ENCODE data around the gene STK11. TPM values are rescaled to one million over a fixed set of nuclear protein-coding genes. Genes with fewer than 3 reads are reported as not detected.

STK11 gene
- total RNA-seq, 4 donors from 2014 or later: 91.5 to 194 (median 149) TPM

DNA sequence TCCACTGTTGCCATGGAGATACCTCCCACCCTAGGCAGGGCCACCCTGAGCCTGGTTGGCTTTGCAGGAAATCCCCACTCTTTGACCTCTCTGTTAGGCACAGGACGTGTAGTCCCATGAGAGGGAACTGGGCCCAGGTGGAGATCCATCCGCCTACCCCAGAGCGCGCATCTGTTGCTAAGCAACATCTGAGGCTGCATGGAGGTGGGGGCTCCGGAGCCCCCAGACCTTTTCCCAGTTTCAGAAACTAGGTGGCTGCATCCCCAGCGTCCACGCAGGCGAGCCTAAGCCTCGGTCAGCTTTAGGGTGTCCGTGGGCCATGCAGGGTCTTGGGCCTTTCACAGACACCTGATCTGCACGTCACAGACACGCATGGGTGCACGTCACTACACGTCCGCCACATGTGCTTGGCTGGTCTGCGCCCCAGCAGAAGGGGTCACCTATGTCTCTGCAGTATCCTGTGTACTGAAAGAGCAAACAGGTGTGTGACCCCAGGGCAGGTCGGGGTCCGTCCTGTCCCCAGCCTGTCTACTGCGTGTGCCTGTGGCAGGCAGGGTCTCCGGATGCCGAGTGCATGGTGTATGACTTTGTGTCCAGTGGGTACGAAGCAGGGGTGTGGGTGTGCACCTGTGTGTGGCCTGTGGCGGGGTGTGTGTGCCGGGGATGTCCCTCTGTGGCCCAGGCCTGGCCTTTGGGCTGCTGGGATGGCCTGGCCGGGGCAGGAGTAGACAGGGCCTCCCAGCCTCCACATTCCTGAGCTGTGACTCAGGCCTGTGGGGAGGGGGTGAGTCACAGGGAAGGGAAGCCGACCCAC lies 59.4 kb downstream of the STK11 start:
- H3K27me3 ChIP-seq: no peaks in the 10 kb centered on the region
- H3K27ac ChIP-seq: peak overlapping the region; percentile 92 to 99 (median 98)
- in situ Hi-C loops (cut with MboI; ENCODE audit: low sequenced_read_pairs in 4 of 4) (no loop called here), intact Hi-C loops (cut with DNase I; ENCODE audit: low total_unique reads) (no loop called here)
- DNase-seq (peak in 1 of 2 donors; percentile 77), ATAC-seq (no peak)
- H3K9me3 ChIP-seq: no peaks in the 10 kb centered on the region
- no peaks in the 10 kb centered on the region for H3K36me3 ChIP-seq
- H3K4me1 ChIP-seq: peaks cover 53 to 56% of the 10 kb centered on the region in 2 donors
- TF ChIP-seq, protein P1, sequence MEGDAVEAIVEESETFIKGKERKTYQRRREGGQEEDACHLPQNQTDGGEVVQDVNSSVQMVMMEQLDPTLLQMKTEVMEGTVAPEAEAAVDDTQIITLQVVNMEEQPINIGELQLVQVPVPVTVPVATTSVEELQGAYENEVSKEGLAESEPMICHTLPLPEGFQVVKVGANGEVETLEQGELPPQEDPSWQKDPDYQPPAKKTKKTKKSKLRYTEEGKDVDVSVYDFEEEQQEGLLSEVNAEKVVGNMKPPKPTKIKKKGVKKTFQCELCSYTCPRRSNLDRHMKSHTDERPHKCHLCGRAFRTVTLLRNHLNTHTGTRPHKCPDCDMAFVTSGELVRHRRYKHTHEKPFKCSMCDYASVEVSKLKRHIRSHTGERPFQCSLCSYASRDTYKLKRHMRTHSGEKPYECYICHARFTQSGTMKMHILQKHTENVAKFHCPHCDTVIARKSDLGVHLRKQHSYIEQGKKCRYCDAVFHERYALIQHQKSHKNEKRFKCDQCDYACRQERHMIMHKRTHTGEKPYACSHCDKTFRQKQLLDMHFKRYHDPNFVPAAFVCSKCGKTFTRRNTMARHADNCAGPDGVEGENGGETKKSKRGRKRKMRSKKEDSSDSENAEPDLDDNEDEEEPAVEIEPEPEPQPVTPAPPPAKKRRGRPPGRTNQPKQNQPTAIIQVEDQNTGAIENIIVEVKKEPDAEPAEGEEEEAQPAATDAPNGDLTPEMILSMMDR (IDR thresholded peaks at IDR 0.05 in 4 of 5, conservative IDR thresholded peaks at IDR 0.05 in 1 of 5): no peak
- TF ChIP-seq POLR2A (IDR thresholded peaks at IDR 0.05): no peak
- H3K4me3 ChIP-seq: no peak overlapping the region

DNA sequence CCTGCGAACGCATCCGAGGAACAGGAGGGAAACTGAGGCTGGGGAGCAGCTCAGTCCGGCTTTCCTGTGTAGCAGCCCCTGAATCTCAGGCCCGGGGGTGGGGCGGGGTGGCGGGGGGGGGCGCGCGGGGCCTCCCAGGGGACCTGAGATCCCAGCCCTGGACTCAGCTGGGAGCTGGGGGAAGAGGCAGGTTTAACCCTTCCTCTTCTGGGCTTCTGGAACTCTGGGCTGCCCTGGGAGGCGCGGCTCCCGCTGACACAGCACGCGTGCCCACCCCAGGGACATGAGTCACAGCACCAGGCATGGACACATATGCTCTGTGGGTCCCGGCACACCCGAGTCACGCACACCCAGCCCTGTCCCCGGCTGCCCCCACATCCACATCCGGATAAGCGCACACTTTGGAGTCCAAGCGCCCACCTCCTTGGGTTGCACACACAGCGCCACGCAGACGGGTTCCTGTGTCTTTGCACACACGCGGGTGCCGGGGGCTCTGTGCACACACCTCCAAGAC lies 60.1 kb downstream of the STK11 start:
- H3K4me1 ChIP-seq: peaks cover 50 to 56% of the 10 kb centered on the region in 2 donors
- no peaks in the 10 kb centered on the region for H3K27me3 ChIP-seq
- no peaks in the 10 kb centered on the region for H3K36me3 ChIP-seq
- peak overlapping the region; percentile 37 to 86 (median 60) for H3K4me3 ChIP-seq
- intact Hi-C loops (cut with DNase I; ENCODE audit: low total_unique reads) (loop anchor here (1.0 to 2.0 kb wide), 2 partner anchors 12 to 51 kb away; no protein-coding TSS in a partner anchor), in situ Hi-C loops (cut with MboI; ENCODE audit: low sequenced_read_pairs in 4 of 4) (no loop called here)
- TF ChIP-seq POLR2A (IDR thresholded peaks at IDR 0.05): no peak
- TF ChIP-seq, protein P1 (IDR thresholded peaks at IDR 0.05 in 4 of 5, conservative IDR thresholded peaks at IDR 0.05 in 1 of 5): no peak
- DNase-seq (peak in 1 of 2 donors; percentile 81), ATAC-seq (no peak)
- H3K9me3 ChIP-seq: no peaks in the 10 kb centered on the region
- peak overlapping the region; percentile 92 to 99 (median 98) for H3K27ac ChIP-seq

DNA sequence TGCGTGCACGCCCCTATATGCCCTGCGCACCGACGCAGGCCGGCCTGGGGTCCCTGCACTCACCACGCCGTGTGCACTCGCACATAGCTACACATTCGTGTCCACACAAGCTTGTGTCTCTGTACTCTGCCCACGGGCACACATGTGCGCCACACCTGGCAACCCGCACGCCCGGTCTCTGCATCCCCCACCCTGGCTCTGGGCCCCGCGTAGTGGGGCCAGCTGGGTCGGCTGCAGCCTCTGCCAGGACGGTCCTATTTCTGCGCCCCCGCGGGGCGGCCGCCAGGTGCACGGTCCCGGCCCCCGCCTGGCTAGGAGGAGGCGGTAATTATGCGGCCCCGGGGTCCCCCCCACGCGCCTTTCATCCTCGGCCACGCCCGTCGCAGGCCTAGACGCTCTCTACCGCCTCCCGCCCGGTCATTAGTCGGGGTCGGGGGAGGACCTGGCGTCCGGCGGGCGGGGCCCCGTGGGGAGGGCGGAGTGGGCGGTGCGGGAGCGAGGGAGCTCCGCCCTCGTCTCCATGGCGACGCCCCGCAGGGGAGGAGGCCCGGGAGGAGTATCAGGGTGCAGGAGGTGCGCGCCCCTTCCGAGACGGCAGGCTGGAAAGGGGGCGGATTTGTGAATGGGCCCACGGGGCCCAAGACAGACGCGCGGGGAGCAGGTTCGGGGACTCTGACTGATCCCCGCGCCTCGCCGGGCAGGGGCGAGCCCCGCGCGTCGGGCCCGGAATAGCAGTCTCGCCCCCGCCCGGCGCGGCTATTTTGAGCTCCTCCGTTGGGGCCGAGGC lies 60.7 kb downstream of the STK11 start:
- Histone ChIP-seq H3K4me3 (peak overlapping the region; percentile 37 to 86 (median 60)), H3K36me3 (peaks cover 0 to 6% of the 10 kb centered on the region in 2 donors), H3K9me3 (no peaks in the 10 kb centered on the region), H3K4me1 (peaks cover 54 to 60% of the 10 kb centered on the region in 2 donors), H3K27me3 (no peaks in the 10 kb centered on the region), H3K27ac (peak overlapping the region; percentile 92 to 99 (median 98))
- in situ Hi-C loops (cut with MboI; ENCODE audit: low sequenced_read_pairs in 4 of 4): no loop called here
- ATAC-seq (peak; percentile 3 to 14), DNase-seq (peak in 1 of 2 donors; percentile 76)
- intact Hi-C loops (cut with DNase I; ENCODE audit: low total_unique reads): loop anchor here (1.0 to 2.0 kb wide), 2 partner anchors 13 to 52 kb away; no protein-coding TSS in a partner anchor
- TF ChIP-seq, protein P1 (IDR thresholded peaks at IDR 0.05 in 4 of 5, conservative IDR thresholded peaks at IDR 0.05 in 1 of 5): no peak
- TF ChIP-seq POLR2A (IDR thresholded peaks at IDR 0.05): peak in 1 of 2 donors; percentile 22

DNA sequence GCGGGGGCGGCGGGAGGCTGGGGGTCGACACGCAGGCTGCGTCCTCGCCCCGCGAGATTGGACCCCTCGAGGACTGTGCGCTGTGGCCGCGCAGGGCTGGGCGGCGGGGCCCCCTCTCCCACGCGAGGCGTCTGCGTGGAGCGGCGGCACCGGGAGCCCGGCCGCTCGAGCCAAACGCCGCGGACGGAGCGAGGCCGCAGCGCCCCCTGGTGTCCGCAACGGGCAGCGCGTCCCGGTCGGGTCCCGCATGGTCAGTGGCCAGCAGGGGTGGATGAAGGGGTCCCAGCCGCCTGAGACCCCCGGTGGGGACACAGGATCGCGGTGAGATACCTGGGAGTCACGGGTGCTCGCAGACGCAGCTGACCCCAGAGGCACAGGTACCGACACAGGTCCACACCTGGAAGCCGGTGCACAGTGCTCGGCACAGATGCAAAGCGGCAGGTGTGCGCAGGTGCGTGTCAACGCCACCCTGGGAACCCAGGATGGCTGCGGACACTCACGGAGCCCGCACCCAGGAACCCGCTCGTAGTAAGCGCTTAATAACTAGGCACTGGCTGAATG lies 61.4 kb downstream of the STK11 start:
- Histone ChIP-seq H3K4me3 (peak overlapping the region; percentile 37 to 86 (median 60)), H3K27ac (peak overlapping the region; percentile 92 to 99 (median 98)), H3K36me3 (peaks cover 0 to 12% of the 10 kb centered on the region in 2 donors), H3K27me3 (no peaks in the 10 kb centered on the region), H3K4me1 (peaks cover 52 to 60% of the 10 kb centered on the region in 2 donors), H3K9me3 (no peaks in the 10 kb centered on the region)
- ATAC-seq (peak; percentile 15 to 27), DNase-seq (peak in 1 of 2 donors; percentile 67)
- TF ChIP-seq, protein P1 (IDR thresholded peaks at IDR 0.05 in 4 of 5, conservative IDR thresholded peaks at IDR 0.05 in 1 of 5): peak; percentile 90 to 100 (median 99)
- TF ChIP-seq POLR2A (IDR thresholded peaks at IDR 0.05): no peak
- in situ Hi-C loops (cut with MboI; ENCODE audit: low sequenced_read_pairs in 4 of 4): no loop called here
- intact Hi-C loops (cut with DNase I; ENCODE audit: low total_unique reads): loop anchor here (1.0 to 2.0 kb wide), 3 partner anchors 14 to 52 kb away; no protein-coding TSS in a partner anchor

Data from gastrocnemius medialis (tissue), 4 donors.